Heart left ventricle (tissue), 13 donors: ENCODE results near the gene SUDS3.

Source experiments
- POLR2A ChIP-seq, 2 donors: fragments of 450-650 bp; IDR thresholded peaks; one replicate each; pipeline ENCODE4 v1.6.1; 2017; ENCODE audit warnings: antibody characterized with exemption in 2 of 2, mild to moderate bottlenecking in 2 of 2, moderate library complexity in 2 of 2
- TF ChIP-seq, protein P1 (sequence below), 12 donors: fragments of 200-600 bp; sonication (generic) in 4 of 12; IDR thresholded peaks; one replicate each; pipeline versions ENCODE4 v1.5.0 to v1.8.0; 2018 to 2022; ENCODE audit warnings: antibody characterized with exemption in 12 of 12, mild to moderate bottlenecking in 5 of 12
- donor health status: ischemic (EF 13 %, LVEDD 7.1; RV severe dilation, severe dysfunction).
- donor health status: DM: no; HTN: yes; CAD: no.
- donor health status: DM: no; HTN: no; CAD: no.
- donor health status: ischemic (EF 25% LVEDD 6.9; RV normal size, moderate dysfunction).
- donor health status: ischemic (EF 25% LVEDD 5.7; RV mildly dilated, moderate dysfunction).
- donor health status: ischemic (EF 35%, LVEDD 5.7; RV mildly dilated, moderate dysfunction).
- donor health status: nonischemic (EF 11% LVEDD 7.7; RV severe dilation, severe dysfunction).
- donor health status: DM: yes; HTN: yes; CAD: no.
- donor health status: PGD.
- donor health status: ischemic (EF 29% LVEDD 5.4; RV normal size, mild dysfunction).
- donor health status: nonischemic (EF 23%, LVEDD 6.1; RV moderate dilation, normal function).

GRCh38 chr12:118371321-118372282 lies 4.8 kb upstream of the SUDS3 start:
- TF ChIP-seq, protein P1, sequence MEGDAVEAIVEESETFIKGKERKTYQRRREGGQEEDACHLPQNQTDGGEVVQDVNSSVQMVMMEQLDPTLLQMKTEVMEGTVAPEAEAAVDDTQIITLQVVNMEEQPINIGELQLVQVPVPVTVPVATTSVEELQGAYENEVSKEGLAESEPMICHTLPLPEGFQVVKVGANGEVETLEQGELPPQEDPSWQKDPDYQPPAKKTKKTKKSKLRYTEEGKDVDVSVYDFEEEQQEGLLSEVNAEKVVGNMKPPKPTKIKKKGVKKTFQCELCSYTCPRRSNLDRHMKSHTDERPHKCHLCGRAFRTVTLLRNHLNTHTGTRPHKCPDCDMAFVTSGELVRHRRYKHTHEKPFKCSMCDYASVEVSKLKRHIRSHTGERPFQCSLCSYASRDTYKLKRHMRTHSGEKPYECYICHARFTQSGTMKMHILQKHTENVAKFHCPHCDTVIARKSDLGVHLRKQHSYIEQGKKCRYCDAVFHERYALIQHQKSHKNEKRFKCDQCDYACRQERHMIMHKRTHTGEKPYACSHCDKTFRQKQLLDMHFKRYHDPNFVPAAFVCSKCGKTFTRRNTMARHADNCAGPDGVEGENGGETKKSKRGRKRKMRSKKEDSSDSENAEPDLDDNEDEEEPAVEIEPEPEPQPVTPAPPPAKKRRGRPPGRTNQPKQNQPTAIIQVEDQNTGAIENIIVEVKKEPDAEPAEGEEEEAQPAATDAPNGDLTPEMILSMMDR (IDR thresholded peaks at IDR 0.05): no peak
- no peak for TF ChIP-seq POLR2A (IDR thresholded peaks at IDR 0.05)
